HEK293 (cell line): ENCODE data around the gene PILRA.

Experiments used
- CTCF ChIA-PET: fragments of 350-600 bp; formaldehyde crosslinking; extraction: SDS; loops from one replicate; lab custom pipeline; 2021; ENCODE audit warnings: antibody characterized with exemption; lab: Yijun Ruan, JAX
- POLR2A ChIA-PET: fragments of 300-600 bp; formaldehyde crosslinking; extraction: SDS; loops from one replicate; lab custom pipeline; 2020; ENCODE audit warnings: antibody characterized with exemption, inconsistent platforms; lab: Yijun Ruan, JAX
- H3K27ac ChIP-seq: fragments of 200-500 bp; sonication (Bioruptor generic); 2 replicates; pipeline ENCODE4 v1.5.1; 2014; ENCODE audit warnings: low read depth, low read length, control low read depth, inconsistent platforms; ENCODE audit errors: extremely low read depth
- H3K36me3 ChIP-seq, 2 experiments: fragments of 200-500 bp in 1 of 2; sonication (Bioruptor generic) in 1 of 2; 1 replicate in 1 of 2; 2 replicates in 1 of 2; pipeline ENCODE4 v1.5.1; 2014 to 2017; ENCODE audit warnings: inconsistent platforms in 2 of 2, low read length in 2 of 2; ENCODE audit not compliant: control insufficient read depth in 2 of 2, insufficient read depth in 1 of 2
- H3K4me1 ChIP-seq: fragments of 200-500 bp; sonication (Bioruptor generic); 2 replicates; pipeline ENCODE4 v1.5.1; 2014; ENCODE audit warnings: mild to moderate bottlenecking, low read length, inconsistent platforms; ENCODE audit not compliant: control insufficient read depth, insufficient read depth
- H3K4me3 ChIP-seq: 2 replicates; pipeline ENCODE4 v1.5.1; 2011; ENCODE audit warnings: low read depth, mild to moderate bottlenecking, control low read depth, low read length, moderate library complexity
- H3K9me3 ChIP-seq: fragments of 200-500 bp; sonication (Bioruptor generic); 2 replicates; pipeline ENCODE4 v1.5.1; 2014; ENCODE audit warnings: low read depth, low read length, inconsistent platforms; ENCODE audit not compliant: control insufficient read depth, insufficient read depth
- BCL11A ChIP-seq: fragments of 450-650 bp; formaldehyde crosslinking; IDR thresholded peaks from 2 replicates; pipeline ENCODE4 v1.5.1; 2016; ENCODE audit warnings: low read depth, missing biosample characterization, missing genetic modification characterization
- GLI4 ChIP-seq: fragments of 450-650 bp; formaldehyde crosslinking; IDR thresholded peaks from 2 replicates; pipeline ENCODE4 v1.5.1; 2016; ENCODE audit warnings: missing biosample characterization, missing genetic modification characterization
- HOXC10 ChIP-seq: sonication (generic); formaldehyde crosslinking; IDR thresholded peaks from 2 replicates; pipeline ENCODE4 v1.8.1; 2023; ENCODE audit warnings: mild to moderate bottlenecking, missing genetic modification reagents
- PRDM1 ChIP-seq: fragments of 450-650 bp; formaldehyde crosslinking; IDR thresholded peaks from 2 replicates; pipeline ENCODE4; 2016; ENCODE audit warnings: missing biosample characterization, missing genetic modification characterization
- ZBTB21 ChIP-seq: fragments of 450-650 bp; formaldehyde crosslinking; IDR thresholded peaks from 2 replicates; pipeline ENCODE4 v1.5.1; 2017; ENCODE audit warnings: missing biosample characterization, missing genetic modification characterization
- ZNF146 ChIP-seq: fragments of 450-650 bp; formaldehyde crosslinking; IDR thresholded peaks from 2 replicates; pipeline ENCODE4 v1.5.1; 2016; ENCODE audit warnings: missing biosample characterization, missing genetic modification characterization
- ZNF19 ChIP-seq: fragments of 450-650 bp; formaldehyde crosslinking; IDR thresholded peaks from 2 replicates; pipeline ENCODE4; 2016; ENCODE audit warnings: missing biosample characterization, missing genetic modification characterization, low read depth
- ZNF223 ChIP-seq: fragments of 450-650 bp; formaldehyde crosslinking; IDR thresholded peaks from 2 replicates; pipeline ENCODE4 v1.5.1; 2016; ENCODE audit warnings: missing biosample characterization, missing genetic modification characterization
- ZNF311 ChIP-seq: fragments of 450-650 bp; formaldehyde crosslinking; IDR thresholded peaks from 2 replicates; pipeline ENCODE4 v1.5.1; 2017; ENCODE audit warnings: missing biosample characterization, missing genetic modification characterization, borderline replicate concordance
- ZNF398 ChIP-seq: fragments of 450-650 bp; formaldehyde crosslinking; IDR thresholded peaks from 2 replicates; pipeline ENCODE4 v1.5.1; 2017; ENCODE audit warnings: missing biosample characterization, missing genetic modification characterization
- ZNF510 ChIP-seq: fragments of 450-650 bp; formaldehyde crosslinking; IDR thresholded peaks from 2 replicates; pipeline ENCODE4 v1.5.1; 2018; ENCODE audit warnings: mild to moderate bottlenecking, missing genetic modification characterization, missing biosample characterization; ENCODE audit not compliant: insufficient replicate concordance
- ZNF558 ChIP-seq: fragments of 450-650 bp; formaldehyde crosslinking; IDR thresholded peaks from 2 replicates; pipeline ENCODE4 v1.5.1; 2016; ENCODE audit warnings: missing biosample characterization, missing genetic modification characterization
- ZNF600 ChIP-seq: fragments of 450-650 bp; formaldehyde crosslinking; IDR thresholded peaks from 2 replicates; pipeline ENCODE4 v1.5.1; 2016; ENCODE audit warnings: missing biosample characterization, missing genetic modification characterization
- ZNF658 ChIP-seq: fragments of 450-650 bp; formaldehyde crosslinking; IDR thresholded peaks from 2 replicates; pipeline ENCODE4; 2016; ENCODE audit warnings: missing biosample characterization, missing genetic modification characterization
- ZNF76 ChIP-seq: fragments of 450-650 bp; formaldehyde crosslinking; IDR thresholded peaks from 2 replicates; pipeline ENCODE4; 2016; ENCODE audit warnings: low read depth, missing biosample characterization, missing genetic modification characterization, borderline replicate concordance
- ZNF843 ChIP-seq: fragments of 450-650 bp; formaldehyde crosslinking; IDR thresholded peaks from 2 replicates; pipeline ENCODE4 v1.5.1; 2016; ENCODE audit warnings: missing biosample characterization, missing genetic modification characterization
- TF ChIP-seq, protein P1 (sequence below): fragments of 450-650 bp; formaldehyde crosslinking; conservative IDR thresholded peaks from 2 replicates; pipeline ENCODE4 v1.5.1; 2016; ENCODE audit warnings: low read depth, missing biosample characterization, missing genetic modification characterization
- TF ChIP-seq, protein P2 (sequence below): fragments of 450-650 bp; formaldehyde crosslinking; IDR thresholded peaks from 2 replicates; pipeline ENCODE4 v1.5.1; 2016; ENCODE audit warnings: missing biosample characterization, missing genetic modification characterization
- TF ChIP-seq, protein P3 (sequence below): fragments of 450-650 bp; formaldehyde crosslinking; IDR thresholded peaks from 2 replicates; pipeline ENCODE4 v1.5.1; 2016; ENCODE audit warnings: missing biosample characterization, missing genetic modification characterization
- TF ChIP-seq, protein P4 (sequence below): fragments of 450-650 bp; formaldehyde crosslinking; IDR thresholded peaks from 2 replicates; pipeline ENCODE4 v1.5.1; 2016; ENCODE audit warnings: missing biosample characterization, missing genetic modification characterization
- TF ChIP-seq, protein P5 (sequence below): fragments of 450-650 bp; formaldehyde crosslinking; IDR thresholded peaks from 2 replicates; pipeline ENCODE4 v1.5.1; 2016; ENCODE audit warnings: missing biosample characterization, missing genetic modification characterization

Gene PILRA

DNA sequence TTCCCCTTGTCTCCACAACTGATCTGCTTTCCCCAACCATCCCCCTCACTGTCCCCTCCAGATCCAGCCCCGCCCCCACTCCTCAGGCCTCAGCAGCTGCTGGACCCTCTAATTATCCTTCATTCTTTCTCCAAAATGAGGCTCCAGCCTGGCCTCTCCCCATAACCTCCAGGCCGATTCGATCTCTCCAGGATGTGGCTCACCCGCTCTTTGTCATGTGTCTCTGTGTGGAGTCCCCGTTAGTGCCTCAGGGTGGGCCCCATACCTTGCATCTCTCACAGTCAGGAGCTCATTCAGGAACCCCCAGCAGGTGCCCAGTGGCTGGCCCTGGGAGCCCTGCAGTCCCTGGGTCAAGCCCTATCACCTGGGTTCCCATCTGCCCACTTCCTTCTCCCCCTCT is 1.3 kb downstream of the PILRA start:
- CTCF ChIA-PET: interaction anchor here (0.9 kb wide), 1 partner anchor 33 kb away, joined by 3 read pairs; no protein-coding TSS in a partner anchor
- TF ChIP-seq ZNF558 (tag by site-specific recombination) (no peak), ZNF146 (no peak)
- TF ChIP-seq, protein P1, sequence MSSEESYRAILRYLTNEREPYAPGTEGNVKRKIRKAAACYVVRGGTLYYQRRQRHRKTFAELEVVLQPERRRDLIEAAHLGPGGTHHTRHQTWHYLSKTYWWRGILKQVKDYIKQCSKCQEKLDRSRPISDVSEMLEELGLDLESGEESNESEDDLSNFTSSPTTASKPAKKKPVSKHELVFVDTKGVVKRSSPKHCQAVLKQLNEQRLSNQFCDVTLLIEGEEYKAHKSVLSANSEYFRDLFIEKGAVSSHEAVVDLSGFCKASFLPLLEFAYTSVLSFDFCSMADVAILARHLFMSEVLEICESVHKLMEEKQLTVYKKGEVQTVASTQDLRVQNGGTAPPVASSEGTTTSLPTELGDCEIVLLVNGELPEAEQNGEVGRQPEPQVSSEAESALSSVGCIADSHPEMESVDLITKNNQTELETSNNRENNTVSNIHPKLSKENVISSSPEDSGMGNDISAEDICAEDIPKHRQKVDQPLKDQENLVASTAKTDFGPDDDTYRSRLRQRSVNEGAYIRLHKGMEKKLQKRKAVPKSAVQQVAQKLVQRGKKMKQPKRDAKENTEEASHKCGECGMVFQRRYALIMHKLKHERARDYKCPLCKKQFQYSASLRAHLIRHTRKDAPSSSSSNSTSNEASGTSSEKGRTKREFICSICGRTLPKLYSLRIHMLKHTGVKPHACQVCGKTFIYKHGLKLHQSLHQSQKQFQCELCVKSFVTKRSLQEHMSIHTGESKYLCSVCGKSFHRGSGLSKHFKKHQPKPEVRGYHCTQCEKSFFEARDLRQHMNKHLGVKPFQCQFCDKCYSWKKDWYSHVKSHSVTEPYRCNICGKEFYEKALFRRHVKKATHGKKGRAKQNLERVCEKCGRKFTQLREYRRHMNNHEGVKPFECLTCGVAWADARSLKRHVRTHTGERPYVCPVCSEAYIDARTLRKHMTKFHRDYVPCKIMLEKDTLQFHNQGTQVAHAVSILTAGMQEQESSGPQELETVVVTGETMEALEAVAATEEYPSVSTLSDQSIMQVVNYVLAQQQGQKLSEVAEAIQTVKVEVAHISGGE (tag by site-specific recombination): no peak
- TF ChIP-seq, all 188 proteins: peak for 0

DNA sequence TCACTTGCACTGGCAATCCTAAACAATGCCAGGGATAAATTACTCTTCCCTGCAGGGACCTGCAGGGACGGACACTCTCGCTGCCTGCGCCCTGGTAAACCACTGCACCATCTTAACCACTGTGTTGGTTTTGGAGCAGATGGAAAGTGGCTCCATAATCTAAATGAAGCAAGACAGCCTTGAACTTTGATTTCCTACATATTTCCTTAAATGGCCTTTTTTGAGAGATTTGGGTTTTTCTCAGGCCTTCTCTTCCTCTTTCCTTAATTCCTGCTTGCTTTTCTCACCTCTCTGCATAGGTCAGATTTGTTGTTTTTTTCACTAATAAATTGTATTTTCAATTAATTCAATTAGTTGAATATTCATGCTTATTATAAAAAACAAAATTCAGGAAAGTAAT is 2.8 kb downstream of the PILRA start:
- ChIA-PET CTCF (no interaction called here), POLR2A (no interaction called here)
- TF ChIP-seq, protein P2, sequence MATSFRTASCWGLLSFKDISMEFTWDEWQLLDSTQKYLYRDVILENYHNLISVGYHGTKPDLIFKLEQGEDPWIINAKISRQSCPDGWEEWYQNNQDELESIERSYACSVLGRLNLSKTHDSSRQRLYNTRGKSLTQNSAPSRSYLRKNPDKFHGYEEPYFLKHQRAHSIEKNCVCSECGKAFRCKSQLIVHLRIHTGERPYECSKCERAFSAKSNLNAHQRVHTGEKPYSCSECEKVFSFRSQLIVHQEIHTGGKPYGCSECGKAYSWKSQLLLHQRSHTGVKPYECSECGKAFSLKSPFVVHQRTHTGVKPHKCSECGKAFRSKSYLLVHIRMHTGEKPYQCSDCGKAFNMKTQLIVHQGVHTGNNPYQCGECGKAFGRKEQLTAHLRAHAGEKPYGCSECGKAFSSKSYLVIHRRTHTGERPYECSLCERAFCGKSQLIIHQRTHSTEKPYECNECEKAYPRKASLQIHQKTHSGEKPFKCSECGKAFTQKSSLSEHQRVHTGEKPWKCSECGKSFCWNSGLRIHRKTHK (tag by site-specific recombination): no peak
- TF ChIP-seq BCL11A (tag by site-specific recombination): no peak
- no peak for TF ChIP-seq ZNF843
- TF ChIP-seq, protein P3, sequence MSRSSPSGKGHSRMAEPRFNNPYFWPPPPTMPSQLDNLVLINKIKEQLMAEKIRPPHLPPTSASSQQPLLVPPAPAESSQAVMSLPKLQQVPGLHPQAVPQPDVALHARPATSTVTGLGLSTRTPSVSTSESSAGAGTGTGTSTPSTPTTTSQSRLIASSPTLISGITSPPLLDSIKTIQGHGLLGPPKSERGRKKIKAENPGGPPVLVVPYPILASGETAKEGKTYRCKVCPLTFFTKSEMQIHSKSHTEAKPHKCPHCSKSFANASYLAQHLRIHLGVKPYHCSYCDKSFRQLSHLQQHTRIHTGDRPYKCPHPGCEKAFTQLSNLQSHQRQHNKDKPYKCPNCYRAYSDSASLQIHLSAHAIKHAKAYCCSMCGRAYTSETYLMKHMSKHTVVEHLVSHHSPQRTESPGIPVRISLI (tag by site-specific recombination): no peak
- no peak for TF ChIP-seq PRDM1 (tag by site-specific recombination)
- TF ChIP-seq ZNF398 (tag by site-specific recombination): no peak
- no peak for TF ChIP-seq ZNF223 (tag by site-specific recombination)
- TF ChIP-seq ZNF658 (tag by site-specific recombination): no peak
- TF ChIP-seq HOXC10 (CRISPR knock-in tag): no peak
- TF ChIP-seq, protein P4, sequence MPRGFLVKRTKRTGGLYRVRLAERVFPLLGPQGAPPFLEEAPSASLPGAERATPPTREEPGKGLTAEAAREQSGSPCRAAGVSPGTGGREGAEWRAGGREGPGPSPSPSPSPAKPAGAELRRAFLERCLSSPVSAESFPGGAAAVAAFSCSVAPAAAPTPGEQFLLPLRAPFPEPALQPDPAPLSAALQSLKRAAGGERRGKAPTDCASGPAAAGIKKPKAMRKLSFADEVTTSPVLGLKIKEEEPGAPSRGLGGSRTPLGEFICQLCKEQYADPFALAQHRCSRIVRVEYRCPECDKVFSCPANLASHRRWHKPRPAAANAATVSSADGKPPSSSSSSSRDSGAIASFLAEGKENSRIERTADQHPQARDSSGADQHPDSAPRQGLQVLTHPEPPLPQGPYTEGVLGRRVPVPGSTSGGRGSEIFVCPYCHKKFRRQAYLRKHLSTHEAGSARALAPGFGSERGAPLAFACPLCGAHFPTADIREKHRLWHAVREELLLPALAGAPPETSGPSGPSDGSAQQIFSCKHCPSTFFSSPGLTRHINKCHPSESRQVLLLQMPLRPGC: no peak
- TF ChIP-seq ZNF311 (tag by site-specific recombination): no peak
- no peak for TF ChIP-seq GLI4 (tag by site-specific recombination)
- TF ChIP-seq, protein P5, sequence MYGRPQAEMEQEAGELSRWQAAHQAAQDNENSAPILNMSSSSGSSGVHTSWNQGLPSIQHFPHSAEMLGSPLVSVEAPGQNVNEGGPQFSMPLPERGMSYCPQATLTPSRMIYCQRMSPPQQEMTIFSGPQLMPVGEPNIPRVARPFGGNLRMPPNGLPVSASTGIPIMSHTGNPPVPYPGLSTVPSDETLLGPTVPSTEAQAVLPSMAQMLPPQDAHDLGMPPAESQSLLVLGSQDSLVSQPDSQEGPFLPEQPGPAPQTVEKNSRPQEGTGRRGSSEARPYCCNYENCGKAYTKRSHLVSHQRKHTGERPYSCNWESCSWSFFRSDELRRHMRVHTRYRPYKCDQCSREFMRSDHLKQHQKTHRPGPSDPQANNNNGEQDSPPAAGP (tag by site-specific recombination): no peak
- no peak for TF ChIP-seq ZNF600 (tag by site-specific recombination)
- no peak for TF ChIP-seq ZNF76 (tag by site-specific recombination)
- no peak for TF ChIP-seq ZNF19
- TF ChIP-seq ZNF510 (tag by site-specific recombination): no peak
- TF ChIP-seq ZBTB21 (tag by site-specific recombination): no peak
- Histone ChIP-seq H3K4me1 (no peaks in the 10 kb centered on the region), H3K36me3 (no peaks in the 10 kb centered on the region), H3K27ac (no peak overlapping the region), H3K4me3 (no peak overlapping the region), H3K9me3 (no peaks in the 10 kb centered on the region)

More for the DNA sequence above, 1.3 kb downstream of the PILRA start:
- no peaks in the 10 kb centered on the region for H3K9me3 ChIP-seq
- POLR2A ChIA-PET: no interaction called here
- no peak overlapping the region for H3K27ac ChIP-seq
- no peaks in the 10 kb centered on the region for H3K36me3 ChIP-seq
- H3K4me1 ChIP-seq: no peaks in the 10 kb centered on the region
- H3K4me3 ChIP-seq: no peak overlapping the region
